Measurements from ENCODE around the gene MANSC4. TPM values are rescaled to one million over a fixed set of nuclear protein-coding genes. Genes with fewer than 3 reads are reported as not detected.
A peak's percentile ranks its signal among the peaks of the same experiment; 100 is the strongest.

Gene MANSC4
- total RNA-seq, 1 experiment from 2014 or later = not detected

DNA sequence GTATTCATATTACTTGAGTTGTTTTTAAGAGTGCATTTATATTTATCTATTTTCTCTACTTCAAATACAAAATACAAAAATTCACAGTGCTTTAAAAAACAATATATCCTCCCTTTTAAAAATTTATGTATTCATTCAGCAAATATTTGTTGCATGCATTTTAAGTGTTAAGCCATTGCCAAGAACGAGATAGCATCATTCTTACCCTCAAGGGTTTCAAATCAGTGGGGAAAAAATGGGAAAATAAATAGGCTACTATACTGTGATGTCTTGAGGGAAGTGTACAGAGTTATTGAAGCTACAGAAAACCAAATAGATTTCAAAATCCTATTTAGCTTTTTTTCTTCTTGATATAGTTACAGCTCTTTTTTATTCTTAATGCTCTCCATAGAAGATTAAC is 46.2 kb downstream of the MANSC4 start:
- DNase-seq (ENCODE audit: low read depth, low spot score) (no peak), ATAC-seq (no peak)
- in situ Hi-C loops (cut with HindIII; ENCODE audit: low pct_unique_long_range_greater_than_20kb, low sequenced_read_pairs) (no loop called here), intact Hi-C loops (cut with micrococcal nuclease; ENCODE audit: unreplicated experiment) (loop anchor here (1.0 to 2.0 kb wide), 2 partner anchors 89 to 208 kb away; no protein-coding TSS in a partner anchor)
- H3K4me3 ChIP-seq (ENCODE audit: low read depth in 2 of 2, low read length in 2 of 2) = no peak overlapping the region
- TF ChIP-seq, protein P1, sequence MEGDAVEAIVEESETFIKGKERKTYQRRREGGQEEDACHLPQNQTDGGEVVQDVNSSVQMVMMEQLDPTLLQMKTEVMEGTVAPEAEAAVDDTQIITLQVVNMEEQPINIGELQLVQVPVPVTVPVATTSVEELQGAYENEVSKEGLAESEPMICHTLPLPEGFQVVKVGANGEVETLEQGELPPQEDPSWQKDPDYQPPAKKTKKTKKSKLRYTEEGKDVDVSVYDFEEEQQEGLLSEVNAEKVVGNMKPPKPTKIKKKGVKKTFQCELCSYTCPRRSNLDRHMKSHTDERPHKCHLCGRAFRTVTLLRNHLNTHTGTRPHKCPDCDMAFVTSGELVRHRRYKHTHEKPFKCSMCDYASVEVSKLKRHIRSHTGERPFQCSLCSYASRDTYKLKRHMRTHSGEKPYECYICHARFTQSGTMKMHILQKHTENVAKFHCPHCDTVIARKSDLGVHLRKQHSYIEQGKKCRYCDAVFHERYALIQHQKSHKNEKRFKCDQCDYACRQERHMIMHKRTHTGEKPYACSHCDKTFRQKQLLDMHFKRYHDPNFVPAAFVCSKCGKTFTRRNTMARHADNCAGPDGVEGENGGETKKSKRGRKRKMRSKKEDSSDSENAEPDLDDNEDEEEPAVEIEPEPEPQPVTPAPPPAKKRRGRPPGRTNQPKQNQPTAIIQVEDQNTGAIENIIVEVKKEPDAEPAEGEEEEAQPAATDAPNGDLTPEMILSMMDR (IDR thresholded peaks at IDR 0.05) = no peak
- no peak for TF ChIP-seq SIN3A (IDR thresholded peaks at IDR 0.05; ENCODE audit: borderline replicate concordance, insufficient read depth, low read depth, low read length)
- TF ChIP-seq TCF7L2 (IDR thresholded peaks at IDR 0.05; ENCODE audit: low read depth, low read length) = no peak
- TF ChIP-seq, protein P2, sequence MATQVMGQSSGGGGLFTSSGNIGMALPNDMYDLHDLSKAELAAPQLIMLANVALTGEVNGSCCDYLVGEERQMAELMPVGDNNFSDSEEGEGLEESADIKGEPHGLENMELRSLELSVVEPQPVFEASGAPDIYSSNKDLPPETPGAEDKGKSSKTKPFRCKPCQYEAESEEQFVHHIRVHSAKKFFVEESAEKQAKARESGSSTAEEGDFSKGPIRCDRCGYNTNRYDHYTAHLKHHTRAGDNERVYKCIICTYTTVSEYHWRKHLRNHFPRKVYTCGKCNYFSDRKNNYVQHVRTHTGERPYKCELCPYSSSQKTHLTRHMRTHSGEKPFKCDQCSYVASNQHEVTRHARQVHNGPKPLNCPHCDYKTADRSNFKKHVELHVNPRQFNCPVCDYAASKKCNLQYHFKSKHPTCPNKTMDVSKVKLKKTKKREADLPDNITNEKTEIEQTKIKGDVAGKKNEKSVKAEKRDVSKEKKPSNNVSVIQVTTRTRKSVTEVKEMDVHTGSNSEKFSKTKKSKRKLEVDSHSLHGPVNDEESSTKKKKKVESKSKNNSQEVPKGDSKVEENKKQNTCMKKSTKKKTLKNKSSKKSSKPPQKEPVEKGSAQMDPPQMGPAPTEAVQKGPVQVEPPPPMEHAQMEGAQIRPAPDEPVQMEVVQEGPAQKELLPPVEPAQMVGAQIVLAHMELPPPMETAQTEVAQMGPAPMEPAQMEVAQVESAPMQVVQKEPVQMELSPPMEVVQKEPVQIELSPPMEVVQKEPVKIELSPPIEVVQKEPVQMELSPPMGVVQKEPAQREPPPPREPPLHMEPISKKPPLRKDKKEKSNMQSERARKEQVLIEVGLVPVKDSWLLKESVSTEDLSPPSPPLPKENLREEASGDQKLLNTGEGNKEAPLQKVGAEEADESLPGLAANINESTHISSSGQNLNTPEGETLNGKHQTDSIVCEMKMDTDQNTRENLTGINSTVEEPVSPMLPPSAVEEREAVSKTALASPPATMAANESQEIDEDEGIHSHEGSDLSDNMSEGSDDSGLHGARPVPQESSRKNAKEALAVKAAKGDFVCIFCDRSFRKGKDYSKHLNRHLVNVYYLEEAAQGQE (IDR thresholded peaks at IDR 0.05; ENCODE audit: insufficient read depth in 1 of 2, low read depth in 2 of 2, low read length in 1 of 2) = no peak
- no peak for TF ChIP-seq POLR2AphosphoS5 (IDR thresholded peaks at IDR 0.05; ENCODE audit: low read depth, low read length)
- BruUV-seq (replicated peaks) = no TSS peak
- CTCF ChIA-PET = no interaction called here
- peaks cover 19% of the 10 kb centered on the region for H3K36me3 ChIP-seq (ENCODE audit: control insufficient read depth, insufficient read depth, low read length)
- no peaks in the 10 kb centered on the region for H3K27me3 ChIP-seq (ENCODE audit: control insufficient read depth, insufficient read depth, low read length)
- POLR2A ChIA-PET = interaction anchor here (0.5 to 0.7 kb wide), 3 partner anchors 12 to 229 kb away, joined by 4 to 12 read pairs (median 4); no protein-coding TSS in a partner anchor
- no peaks in the 10 kb centered on the region for H3K4me1 ChIP-seq (ENCODE audit: control insufficient read depth, insufficient read depth, low read length)
- H3K9me3 ChIP-seq (ENCODE audit: control insufficient read depth, insufficient read depth, low read depth, low read length) = no peaks in the 10 kb centered on the region
- H3K27ac ChIP-seq (ENCODE audit: low read length) = no peak overlapping the region

DNA sequence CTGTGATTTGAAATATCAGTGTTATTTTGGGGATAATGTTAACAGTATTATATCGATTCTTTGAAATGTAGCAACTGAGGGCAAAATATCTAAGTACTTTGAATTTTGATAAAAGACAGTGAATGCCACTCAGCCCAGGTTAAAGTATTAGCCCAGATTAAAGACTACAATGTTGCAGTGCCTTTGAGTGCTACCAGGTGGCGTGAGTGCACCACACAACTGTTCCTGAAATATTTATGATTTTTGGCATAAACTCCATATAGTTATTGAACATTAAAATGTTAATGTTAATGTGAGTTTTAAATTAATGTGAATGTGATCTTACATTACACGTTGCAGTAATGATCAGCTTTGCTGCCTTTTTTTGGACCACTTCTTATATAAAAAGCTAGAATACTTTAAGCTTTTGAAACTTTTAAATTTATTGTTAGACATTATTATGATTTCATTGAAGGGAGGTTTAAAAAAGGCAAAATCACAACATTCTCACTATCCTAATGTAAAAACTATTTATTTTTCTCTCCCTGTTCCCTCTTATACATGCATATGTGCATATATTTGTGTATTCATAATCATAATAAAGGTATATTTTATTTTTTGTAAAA is 46.9 kb downstream of the MANSC4 start:
- DNase-seq (ENCODE audit: low read depth, low spot score) = no peak
- Histone ChIP-seq H3K4me1 (ENCODE audit: control insufficient read depth, insufficient read depth, low read length) (no peaks in the 10 kb centered on the region; the same call in 1 of the 2 replicates), H3K27ac (ENCODE audit: low read length) (no peak overlapping the region), H3K36me3 (ENCODE audit: control insufficient read depth, insufficient read depth, low read length) (peaks cover 18% of the 10 kb centered on the region), H3K9me3 (ENCODE audit: control insufficient read depth, insufficient read depth, low read depth, low read length) (no peaks in the 10 kb centered on the region), H3K4me3 (ENCODE audit: low read depth in 2 of 2, low read length in 2 of 2) (no peak overlapping the region), H3K27me3 (ENCODE audit: control insufficient read depth, insufficient read depth, low read length) (no peaks in the 10 kb centered on the region)
- TF ChIP-seq SIN3A (IDR thresholded peaks at IDR 0.05; ENCODE audit: borderline replicate concordance, insufficient read depth, low read depth, low read length) (no peak), POLR2AphosphoS5 (IDR thresholded peaks at IDR 0.05; ENCODE audit: low read depth, low read length) (no peak), TCF7L2 (IDR thresholded peaks at IDR 0.05; ENCODE audit: low read depth, low read length) (no peak)
- TF ChIP-seq, protein P1 (IDR thresholded peaks at IDR 0.05) = peak; percentile 79; the same call in 1 of the 2 replicates
- TF ChIP-seq, protein P2 (IDR thresholded peaks at IDR 0.05; ENCODE audit: insufficient read depth in 1 of 2, low read depth in 2 of 2, low read length in 1 of 2) = no peak
- POLR2A ChIA-PET = interaction anchor here (0.6 kb wide), 1 partner anchor 12 kb away, joined by 4 read pairs; no protein-coding TSS in a partner anchor
- in situ Hi-C loops (cut with HindIII; ENCODE audit: low pct_unique_long_range_greater_than_20kb, low sequenced_read_pairs) (no loop called here), intact Hi-C loops (cut with micrococcal nuclease; ENCODE audit: unreplicated experiment) (loop anchor here (1.0 to 2.0 kb wide), 2 partner anchors 90 to 208 kb away; no protein-coding TSS in a partner anchor)
- no TSS peak for BruUV-seq (replicated peaks)
- CTCF ChIA-PET = interaction anchor here (0.6 kb wide), 1 partner anchor 439 kb away, joined by 10 read pairs; no protein-coding TSS in a partner anchor
- ATAC-seq = peak; percentile 81; the same call in 1 of the 2 replicates
